Left lung (tissue), 10 donors: Measurements from ENCODE around the gene AMOTL1. TPM values are rescaled to one million over a fixed set of nuclear protein-coding genes. Genes with fewer than 3 reads are reported as not detected.

Source experiments
- ATAC-seq: fragments of 200-7000 bp; cut with Tn5 transposase; one replicate; pipeline ENCODE4 v1.9.1; 2020; ENCODE audit warnings: moderate library complexity
- DNase-seq, 4 donors: peaks; one replicate each; pipeline ENCODE4 v3.0.0-alpha.2; 2013 to 2020
- H3K27ac ChIP-seq, 2 donors: fragments of 200-600 bp; sonication (generic) in 1 of 2; one replicate each; pipeline versions ENCODE4 v1.5.0 to v1.8.0; 2020 to 2021
- H3K27me3 ChIP-seq, 2 donors: fragments of 200-600 bp; sonication (generic) in 1 of 2; one replicate each; pipeline versions ENCODE4 v1.5.0 to v1.8.0; 2020 to 2021
- H3K36me3 ChIP-seq, 2 donors: fragments of 200-600 bp; sonication (generic) in 1 of 2; one replicate each; pipeline versions ENCODE4 v1.5.0 to v1.8.0; 2020 to 2021
- H3K4me1 ChIP-seq, 2 donors: fragments of 200-600 bp; one replicate each; pipeline ENCODE4 v1.8.0; 2021
- H3K4me3 ChIP-seq, 2 donors: fragments of 200-600 bp; sonication (generic) in 1 of 2; one replicate each; pipeline versions ENCODE4 v1.5.0 to v1.8.0; 2020 to 2021; ENCODE audit warnings: mild to moderate bottlenecking in 1 of 2
- H3K9me3 ChIP-seq, 2 donors: fragments of 200-600 bp; sonication (generic) in 1 of 2; one replicate each; pipeline versions ENCODE4 v1.5.0 to v1.8.0; 2020 to 2021
- CTCF ChIP-seq, 2 donors: fragments of 200-600 bp; sonication (generic) in 1 of 2; IDR thresholded peaks; one replicate each; pipeline versions ENCODE4 v1.5.0 to v1.8.0; 2021; ENCODE audit warnings: antibody characterized with exemption in 2 of 2
- intact Hi-C, 2 donors: fragments of 100-400 bp; cut with DNase I; formaldehyde crosslinking; loops; one replicate each; pipeline versions ENCODE4 v1.11.2 to v1.14.2; 2022
- polyA plus RNA-seq, 6 donors: library from polyadenylated mRNA; unstranded; fragments of 120-200 nt; gene quantifications; one replicate each; pipeline ENCODE4 v1.2.1, GENCODE V29; 2013; ENCODE audit not compliant: insufficient read length in 6 of 6
- total RNA-seq, 2 donors: library from RNA; stranded (reverse); fragmentation: NEBNext Ultra II Directional; extraction: Animal tissue kit (Norgen Biotek cat#: 25700); gene quantifications; one replicate each; pipeline ENCODE4 v1.2.1, GENCODE V29; 2021
- donor health status: DM: no; HTN: yes; CAD: no.
- donor health status: DM: no; HTN: no; CAD: no.

AMOTL1 gene
- total and polyA plus RNA-seq, 8 donors: 42.7 to 67.9 (median 55.5) TPM

GRCh38 chr11:94738746-94739145, 29.4 kb upstream of the AMOTL1 start:
- peaks cover 11 to 41% of the 10 kb centered on the region in 2 donors for H3K27me3 ChIP-seq
- H3K36me3 ChIP-seq: no peaks in the 10 kb centered on the region
- no peak overlapping the region for H3K4me3 ChIP-seq
- TF ChIP-seq CTCF (IDR thresholded peaks at IDR 0.05): no peak
- no peak overlapping the region for H3K27ac ChIP-seq
- no peaks in the 10 kb centered on the region for H3K9me3 ChIP-seq
- no peak for ATAC-seq
- peaks cover 0 to 17% of the 10 kb centered on the region in 2 donors for H3K4me1 ChIP-seq
- DNase-seq: no peak
- intact Hi-C loops: no loop called here

- ATAC-seq (no peak), DNase-seq (no peak)
- TF ChIP-seq CTCF (IDR thresholded peaks at IDR 0.05): no peak
- Histone ChIP-seq H3K4me3 (no peak overlapping the region), H3K27me3 (peaks cover 11 to 41% of the 10 kb centered on the region in 2 donors), H3K9me3 (no peaks in the 10 kb centered on the region), H3K36me3 (no peaks in the 10 kb centered on the region), H3K4me1 (peaks cover 0 to 17% of the 10 kb centered on the region in 2 donors), H3K27ac (no peak overlapping the region)
- intact Hi-C loops: no loop called here
Measured at GRCh38 chr11:94739331-94739730, 28.8 kb upstream of the AMOTL1 start.

- ATAC-seq: peak; percentile 42
- intact Hi-C loops: no loop called here
Measured at GRCh38 chr11:94740083-94741021, 27.8 kb upstream of the AMOTL1 start.

GRCh38 chr11:94741022-94741679, 27.0 kb upstream of the AMOTL1 start:
- no peaks in the 10 kb centered on the region for H3K9me3 ChIP-seq
- TF ChIP-seq CTCF (IDR thresholded peaks at IDR 0.05): peak; percentile 33 to 56
- H3K4me1 ChIP-seq: peaks cover 0 to 17% of the 10 kb centered on the region in 2 donors
- H3K27ac ChIP-seq: peak overlapping the region in 1 of 2 donors; percentile 13
- intact Hi-C loops: no loop called here
- H3K36me3 ChIP-seq: no peaks in the 10 kb centered on the region
- DNase-seq: peak in 3 of 4 donors; percentile 34 to 67 (median 48)
- ATAC-seq: peak; percentile 84
- H3K4me3 ChIP-seq: peak overlapping the region; percentile 47 to 49
- H3K27me3 ChIP-seq: peaks cover 11 to 41% of the 10 kb centered on the region in 2 donors

More at GRCh38 chr11:94740083-94741021, 27.8 kb upstream of the AMOTL1 start:
- H3K36me3 ChIP-seq: no peaks in the 10 kb centered on the region
- peaks cover 11 to 41% of the 10 kb centered on the region in 2 donors for H3K27me3 ChIP-seq
- peak overlapping the region; percentile 47 to 49 for H3K4me3 ChIP-seq
- H3K9me3 ChIP-seq: no peaks in the 10 kb centered on the region
- DNase-seq: peak in 3 of 4 donors; percentile 59 to 81 (median 78)
- peak overlapping the region in 1 of 2 donors; percentile 13 for H3K27ac ChIP-seq
- TF ChIP-seq CTCF (IDR thresholded peaks at IDR 0.05): no peak
- H3K4me1 ChIP-seq: peaks cover 0 to 17% of the 10 kb centered on the region in 2 donors

GRCh38 chr11:94742665-94743064, 25.5 kb upstream of the AMOTL1 start:
- no peak for TF ChIP-seq CTCF (IDR thresholded peaks at IDR 0.05)
- Histone ChIP-seq H3K27ac (no peak overlapping the region), H3K9me3 (no peaks in the 10 kb centered on the region), H3K4me1 (peaks cover 0 to 17% of the 10 kb centered on the region in 2 donors), H3K27me3 (peaks cover 11 to 33% of the 10 kb centered on the region in 2 donors), H3K36me3 (no peaks in the 10 kb centered on the region), H3K4me3 (no peak overlapping the region)
- no peak for DNase-seq
- intact Hi-C loops: no loop called here
- no peak for ATAC-seq
